A549 (cell line): ENCODE data around the gene GSTO2. TPM values are rescaled to one million over a fixed set of nuclear protein-coding genes. Genes with fewer than 3 reads are reported as not detected.

ENCODE experiments used
- ATAC-seq, 2 experiments: fragments of 200-7000 bp in 1 of 2; fragments of >200 bp in 1 of 2; cut with Nextera tagmentation in 1 of 2; cut with Tn5 transposase in 1 of 2; 3 replicates each; pipeline versions ENCODE4 v1.8.0 to v1.9.1; 2018 to 2020; ENCODE audit warnings: mild to moderate bottlenecking in 1 of 2, moderate library complexity in 1 of 2
- CTCF ChIA-PET: fragments of 300-600 bp; sonication (Branson Sonifier 250); formaldehyde crosslinking; extraction: SDS; loops from one replicate; lab custom pipeline; 2021; ENCODE audit warnings: antibody characterized with exemption, inconsistent platforms; lab: Yijun Ruan, JAX
- POLR2A ChIA-PET: fragments of 350-600 bp; formaldehyde crosslinking; extraction: SDS; loops from one replicate; lab custom pipeline; 2021; ENCODE audit warnings: antibody characterized with exemption, inconsistent platforms; lab: Yijun Ruan, JAX
- DNase-seq, 2 experiments: peaks; one replicate each; pipeline versions ENCODE4 v3.0.0 to v3.0.0-alpha.2; 2011 to 2016; ENCODE audit warnings: low read depth in 1 of 2, low spot score in 1 of 2
- FAIRE-seq: peaks from 2 replicates; lab custom pipeline; 2011; peaks lifted over from hg19 to GRCh38; lab: Jason Lieb, UNC
- H3K27ac ChIP-seq, 2 experiments: fragments of >200 bp; sonication (Bioruptor Twin); formaldehyde crosslinking; 3 replicates each; pipeline ENCODE4 v1.5.1; 2016 to 2017
- H3K4me1 ChIP-seq: fragments of >200 bp; sonication (Bioruptor Twin); formaldehyde crosslinking; 3 replicates; pipeline ENCODE4 v1.6.1; 2016
- H3K4me2 ChIP-seq: fragments of >200 bp; sonication (Bioruptor Twin); formaldehyde crosslinking; 3 replicates; pipeline ENCODE4 v1.6.1; 2016
- H3K4me3 ChIP-seq: fragments of >200 bp; sonication (Bioruptor Twin); formaldehyde crosslinking; 3 replicates; pipeline ENCODE4 v1.5.1; 2016
- H3K9me3 ChIP-seq: fragments of >200 bp; sonication (Bioruptor Twin); formaldehyde crosslinking; 3 replicates; pipeline ENCODE4 v1.6.1; 2016
- FOSB ChIP-seq: fragments of 250-450 bp; sonication (Bioruptor Pico); IDR thresholded peaks from 2 replicates; pipeline ENCODE4 v1.5.0; 2020; ENCODE audit warnings: mild to moderate bottlenecking, moderate library complexity
- GATA3 ChIP-seq: IDR thresholded peaks from 2 replicates; pipeline ENCODE4 v1.6.1; 2012; ENCODE audit warnings: borderline replicate concordance
- HEYL ChIP-seq: fragments of 250-450 bp; sonication (Bioruptor Pico); IDR thresholded peaks from 2 replicates; pipeline ENCODE4 v1.8.0; 2021; ENCODE audit warnings: mild to moderate bottlenecking, moderate library complexity
- HOXA7 ChIP-seq: fragments of 250-450 bp; sonication (Bioruptor Pico); IDR thresholded peaks from 2 replicates; pipeline ENCODE4 v1.5.0; 2020; ENCODE audit warnings: mild to moderate bottlenecking, moderate library complexity
- HOXB5 ChIP-seq: fragments of 250-450 bp; sonication (Bioruptor Pico); IDR thresholded peaks from 2 replicates; pipeline ENCODE4 v1.5.0; 2020; ENCODE audit warnings: mild to moderate bottlenecking, moderate library complexity
- MAX ChIP-seq: IDR thresholded peaks from 2 replicates; pipeline ENCODE4 v1.6.1; 2012
- NR3C1 ChIP-seq: fragments of >200 bp; sonication (Bioruptor Twin); formaldehyde crosslinking; IDR thresholded peaks from 3 replicates; pipeline ENCODE4 v1.6.1; 2017
- PBX3 ChIP-seq: IDR thresholded peaks from 2 replicates; pipeline ENCODE4 v1.6.1; 2012
- PHF8 ChIP-seq: fragments of 200-600 bp; sonication (generic); IDR thresholded peaks from 2 replicates; pipeline ENCODE4 v1.6.1; 2016; ENCODE audit warnings: low read depth, mild to moderate bottlenecking, antibody characterized with exemption, moderate library complexity, borderline replicate concordance
- TP53 ChIP-seq: fragments of 250-450 bp; sonication (Bioruptor Pico); IDR thresholded peaks from 2 replicates; pipeline ENCODE4 v1.5.0; 2021; ENCODE audit warnings: mild to moderate bottlenecking, moderate library complexity
- ZC3H11A ChIP-seq: fragments of 450-650 bp; IDR thresholded peaks from 2 replicates; pipeline ENCODE4 v1.6.1; 2014; ENCODE audit warnings: antibody characterized with exemption, mild to moderate bottlenecking
- ZNF302 ChIP-seq: fragments of 250-450 bp; sonication (Bioruptor Pico); IDR thresholded peaks from 2 replicates; pipeline ENCODE4 v1.9.0; 2021; ENCODE audit warnings: inconsistent platforms, mild to moderate bottlenecking, moderate library complexity
- WGBS: methylation state at CpG from one replicate; pipeline ENCODE4 v1.1.6; 2017; ENCODE audit errors: missing lambda C conversion rate; 5-methylcytosine and 5-hydroxymethylcytosine counted together
- polyA plus RNA-seq, 4 experiments: library from polyadenylated mRNA; depleted of rRNA in 3 of 4; stranded (reverse); fragments of >200 nt; fragmentation: RNase III in 1 of 4; extraction: RNeasy Plus Mini Kit Qiagen cat#74134 plus additional on column Dnase treatment in 1 of 4; gene quantifications; 2 replicates in 3 of 4; 3 replicates in 1 of 4; pipeline ENCODE4 v1.2.3, GENCODE V29; 2011 to 2017
- TF ChIP-seq, protein P1 (sequence below): fragments of 250-450 bp; sonication (Bioruptor Pico); IDR thresholded peaks from 2 replicates; pipeline ENCODE4 v1.5.0; 2021; ENCODE audit warnings: mild to moderate bottlenecking, moderate library complexity, borderline replicate concordance
- TF ChIP-seq, protein P2 (sequence below): fragments of >200 bp; sonication (Bioruptor Twin); formaldehyde crosslinking; IDR thresholded peaks from 3 replicates; pipeline ENCODE4 v1.6.1; 2016
- TF ChIP-seq, protein P3 (sequence below): fragments of >200 bp; sonication (Bioruptor Twin); formaldehyde crosslinking; IDR thresholded peaks from 2 replicates; pipeline ENCODE4 v1.6.1; 2016
- TF ChIP-seq, protein P4 (sequence below): fragments of 150-350 bp; IDR thresholded peaks from 2 replicates; pipeline ENCODE4 v1.6.1; 2014; ENCODE audit warnings: low read depth, mild to moderate bottlenecking, low read length

GSTO2 gene
- polyA plus RNA-seq, 2 of the 4 experiments (the other 2 are of a cell fraction) = 1.3 to 5.7 TPM

DNA sequence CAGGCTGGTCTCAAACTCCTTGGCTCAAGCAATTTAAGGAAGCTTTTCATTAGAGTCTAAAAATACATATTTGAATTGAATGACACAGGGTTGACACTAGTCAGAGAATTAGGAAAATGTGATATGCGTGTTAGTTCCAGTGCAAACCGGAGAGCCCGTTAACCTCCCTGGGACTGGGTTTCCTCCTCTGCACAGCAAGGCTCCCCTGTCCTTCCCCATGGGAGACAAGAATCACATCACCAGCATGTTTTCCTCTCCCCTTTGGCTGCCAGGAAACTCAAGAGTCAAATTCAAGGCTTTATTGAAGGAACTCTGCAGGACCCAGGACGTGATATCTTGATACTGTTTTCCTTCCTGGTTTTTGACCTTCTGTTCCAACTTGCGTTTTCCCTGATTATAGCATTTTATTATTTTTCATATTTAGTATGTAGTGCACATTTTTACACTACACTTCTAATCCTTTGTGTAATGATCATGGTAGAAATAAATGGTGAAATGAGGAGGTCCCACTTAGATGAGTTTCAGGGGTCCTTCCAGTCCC, 24.9 kb downstream of the GSTO2 start:
- ATAC-seq = no peak
- POLR2A ChIA-PET = no interaction called here
- no peak overlapping the region for H3K4me3 ChIP-seq
- H3K4me1 ChIP-seq = peaks cover 10% of the 10 kb centered on the region
- CTCF ChIA-PET = interaction anchor here (1.1 to 14.5 kb wide), 8 partner anchors 11 to 249 kb away, joined by 5 to 339 read pairs (median 54); partner anchors contain the start of gene CFAP58
- H3K4me2 ChIP-seq = no peak overlapping the region
- TF ChIP-seq GATA3 (no peak), HOXA7 (no peak), ZNF302 (CRISPR knock-in tag) (no peak), HEYL (CRISPR knock-in tag) (no peak), HOXB5 (no peak), PHF8 (no peak), NR3C1 (no peak), FOSB (CRISPR knock-in tag) (no peak), PBX3 (no peak), MAX (no peak), ZC3H11A (no peak)
- TF ChIP-seq, protein P1, sequence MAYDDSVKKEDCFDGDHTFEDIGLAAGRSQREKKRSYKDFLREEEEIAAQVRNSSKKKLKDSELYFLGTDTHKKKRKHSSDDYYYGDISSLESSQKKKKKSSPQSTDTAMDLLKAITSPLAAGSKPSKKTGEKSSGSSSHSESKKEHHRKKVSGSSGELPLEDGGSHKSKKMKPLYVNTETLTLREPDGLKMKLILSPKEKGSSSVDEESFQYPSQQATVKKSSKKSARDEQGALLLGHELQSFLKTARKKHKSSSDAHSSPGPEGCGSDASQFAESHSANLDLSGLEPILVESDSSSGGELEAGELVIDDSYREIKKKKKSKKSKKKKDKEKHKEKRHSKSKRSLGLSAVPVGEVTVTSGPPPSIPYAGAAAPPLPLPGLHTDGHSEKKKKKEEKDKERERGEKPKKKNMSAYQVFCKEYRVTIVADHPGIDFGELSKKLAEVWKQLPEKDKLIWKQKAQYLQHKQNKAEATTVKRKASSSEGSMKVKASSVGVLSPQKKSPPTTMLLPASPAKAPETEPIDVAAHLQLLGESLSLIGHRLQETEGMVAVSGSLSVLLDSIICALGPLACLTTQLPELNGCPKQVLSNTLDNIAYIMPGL (CRISPR knock-in tag) = no peak
- TF ChIP-seq, protein P2, sequence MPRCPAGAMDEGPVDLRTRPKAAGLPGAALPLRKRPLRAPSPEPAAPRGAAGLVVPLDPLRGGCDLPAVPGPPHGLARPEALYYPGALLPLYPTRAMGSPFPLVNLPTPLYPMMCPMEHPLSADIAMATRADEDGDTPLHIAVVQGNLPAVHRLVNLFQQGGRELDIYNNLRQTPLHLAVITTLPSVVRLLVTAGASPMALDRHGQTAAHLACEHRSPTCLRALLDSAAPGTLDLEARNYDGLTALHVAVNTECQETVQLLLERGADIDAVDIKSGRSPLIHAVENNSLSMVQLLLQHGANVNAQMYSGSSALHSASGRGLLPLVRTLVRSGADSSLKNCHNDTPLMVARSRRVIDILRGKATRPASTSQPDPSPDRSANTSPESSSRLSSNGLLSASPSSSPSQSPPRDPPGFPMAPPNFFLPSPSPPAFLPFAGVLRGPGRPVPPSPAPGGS = no peak
- TF ChIP-seq, protein P3, sequence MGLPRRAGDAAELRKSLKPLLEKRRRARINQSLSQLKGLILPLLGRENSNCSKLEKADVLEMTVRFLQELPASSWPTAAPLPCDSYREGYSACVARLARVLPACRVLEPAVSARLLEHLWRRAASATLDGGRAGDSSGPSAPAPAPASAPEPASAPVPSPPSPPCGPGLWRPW = no peak
- TF ChIP-seq, protein P4, sequence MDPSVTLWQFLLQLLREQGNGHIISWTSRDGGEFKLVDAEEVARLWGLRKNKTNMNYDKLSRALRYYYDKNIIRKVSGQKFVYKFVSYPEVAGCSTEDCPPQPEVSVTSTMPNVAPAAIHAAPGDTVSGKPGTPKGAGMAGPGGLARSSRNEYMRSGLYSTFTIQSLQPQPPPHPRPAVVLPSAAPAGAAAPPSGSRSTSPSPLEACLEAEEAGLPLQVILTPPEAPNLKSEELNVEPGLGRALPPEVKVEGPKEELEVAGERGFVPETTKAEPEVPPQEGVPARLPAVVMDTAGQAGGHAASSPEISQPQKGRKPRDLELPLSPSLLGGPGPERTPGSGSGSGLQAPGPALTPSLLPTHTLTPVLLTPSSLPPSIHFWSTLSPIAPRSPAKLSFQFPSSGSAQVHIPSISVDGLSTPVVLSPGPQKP = no peak
- TF ChIP-seq, all 56 proteins: peak for 0
- H3K27ac ChIP-seq = no peak overlapping the region
- 85% methylated on average over 5 of the region's 5 CpGs for WGBS
- FAIRE-seq = no peak
- DNase-seq = no peak
- H3K9me3 ChIP-seq = no peaks in the 10 kb centered on the region

DNA sequence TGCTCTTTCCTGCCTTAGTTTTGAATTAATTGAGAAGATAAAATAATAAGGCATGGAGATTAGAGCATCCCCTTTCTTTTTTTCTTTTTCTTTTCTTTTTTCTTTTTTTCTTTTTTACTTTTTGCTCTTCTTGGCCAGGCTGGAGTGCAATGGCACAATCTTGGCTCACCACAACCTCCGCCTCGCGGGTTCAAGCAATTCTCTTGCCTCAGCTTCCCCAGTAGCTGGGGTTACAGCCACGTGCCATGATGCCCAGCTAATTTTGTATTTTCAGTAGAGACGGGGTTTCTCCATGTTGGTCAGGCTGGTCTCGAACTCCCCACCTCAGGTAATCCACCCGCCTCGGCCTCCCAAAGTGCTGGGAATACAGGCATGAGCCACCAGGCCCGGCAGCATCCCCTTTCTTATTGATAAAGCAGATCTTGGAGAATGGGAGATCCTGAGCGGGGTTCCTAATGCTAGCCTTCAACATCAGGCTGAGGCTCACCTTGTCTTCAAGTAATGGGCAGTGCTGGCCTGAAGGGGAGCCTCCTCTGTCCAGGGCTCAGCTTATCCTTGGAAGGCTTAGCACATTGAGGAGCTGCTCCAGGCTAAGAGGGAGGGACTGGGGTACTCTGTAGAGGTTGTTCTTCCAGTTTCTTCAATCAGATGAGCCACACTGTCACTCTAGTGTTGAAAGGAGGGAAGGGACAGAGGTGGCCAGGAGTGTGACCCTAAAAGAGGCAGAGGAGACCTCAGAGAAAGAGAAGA, 27.9 kb downstream of the GSTO2 start:
- H3K4me2 ChIP-seq = no peak overlapping the region
- TF ChIP-seq TP53 (CRISPR knock-in tag) = no peak
- WGBS = 80% methylated on average over 10 of the region's 10 CpGs
- FAIRE-seq (no peak), DNase-seq (no peak), ATAC-seq (no peak)
- no peak overlapping the region for H3K27ac ChIP-seq
- POLR2A ChIA-PET = no interaction called here
- H3K4me3 ChIP-seq = no peak overlapping the region
- H3K9me3 ChIP-seq = no peaks in the 10 kb centered on the region
- CTCF ChIA-PET = interaction anchor here (0.6 to 14.5 kb wide), 6 partner anchors 9 to 491 kb away, joined by 3 to 339 read pairs (median 102); partner anchors contain the start of gene CFAP58
- peaks cover 7% of the 10 kb centered on the region; the same call in 2 of the 3 replicates for H3K4me1 ChIP-seq
